Prostate gland (tissue), 2 donors: ENCODE measurements around the gene BAIAP2. TPM values are rescaled to one million over a fixed set of nuclear protein-coding genes. Genes with fewer than 3 reads are reported as not detected.

Experiments used
- DNase-seq: peaks from one replicate; pipeline ENCODE4 v3.0.0-alpha.2; 2019; ENCODE audit warnings: low spot score
- H3K27ac ChIP-seq, 2 donors: fragments of 200-600 bp; sonication (generic); 2 replicates each; pipeline ENCODE4 v1.5.1; 2017 to 2019
- H3K27me3 ChIP-seq: fragments of 200-600 bp; sonication (generic); replicated peaks from 2 replicates; pipeline ENCODE4 v1.5.1; 2019; ENCODE audit not compliant: insufficient read depth
- H3K36me3 ChIP-seq, 2 donors: fragments of 200-600 bp; sonication (generic); 1 replicate in 1 of 2; 2 replicates in 1 of 2; pipeline versions ENCODE4 v1.5.1 to v1.8.1; 2017 to 2019
- H3K4me1 ChIP-seq: fragments of 200-600 bp; sonication (generic); replicated peaks from 2 replicates; pipeline ENCODE4 v1.5.1; 2019
- H3K4me3 ChIP-seq, 2 donors: fragments of 200-600 bp; sonication (generic); 2 replicates each; pipeline ENCODE4 v1.5.1; 2017 to 2019
- H3K9me3 ChIP-seq: fragments of 200-600 bp; sonication (generic); 2 replicates; pipeline ENCODE4 v1.5.1; 2017
- CTCF ChIP-seq, 4 experiments: fragments of 200-600 bp in 2 of 4; fragments of 450-650 bp in 2 of 4; sonication (generic) in 2 of 4; IDR thresholded peaks; 1 replicate in 3 of 4; 2 replicates in 1 of 4; pipeline ENCODE4 v1.5.1; 2016 to 2019; ENCODE audit warnings: antibody characterized with exemption in 4 of 4, mild to moderate bottlenecking in 2 of 4, moderate library complexity in 2 of 4
- POLR2A ChIP-seq: fragments of 450-650 bp; IDR thresholded peaks from one replicate; pipeline ENCODE4 v1.6.1; 2016; ENCODE audit warnings: antibody characterized with exemption, mild to moderate bottlenecking
- POLR2AphosphoS5 ChIP-seq: sonication (generic); formaldehyde crosslinking; IDR thresholded peaks from one replicate; pipeline ENCODE4 v1.6.1; 2017; ENCODE audit warnings: antibody characterized with exemption
- WGBS: methylation state at CpG from one replicate; pipeline ENCODE4 v1.1.5; 2018; 5-methylcytosine and 5-hydroxymethylcytosine counted together
- intact Hi-C: fragments of 100-400 bp; cut with DNase I; formaldehyde crosslinking; loops from one replicate; pipeline ENCODE4 v1.14.2; 2022
- total RNA-seq, 2 donors: library from RNA; depleted of rRNA; stranded (reverse); fragments of >200 nt; gene quantifications; one replicate each; pipeline ENCODE4 v1.1.0, GENCODE V29; 2016

BAIAP2 gene
- total RNA-seq, 2 donors from 2014 or later: 125 to 148 TPM

GRCh38 chr17:81058263-81058871 lies 23.4 kb downstream of the BAIAP2 start:
- peak overlapping the region; percentile 96 to 98 for H3K27ac ChIP-seq
- H3K4me1 ChIP-seq: peaks cover 66% of the 10 kb centered on the region
- no peak overlapping the region for H3K4me3 ChIP-seq
- DNase-seq: no peak
- no peaks in the 10 kb centered on the region for H3K9me3 ChIP-seq
- intact Hi-C loops: loop anchor here (5.0 kb wide), 1 partner anchor 39 kb away; no protein-coding TSS in a partner anchor
- H3K36me3 ChIP-seq: no peaks in the 10 kb centered on the region
- H3K27me3 ChIP-seq: no peaks in the 10 kb centered on the region
- WGBS: 82% methylated on average over 23 of the region's 23 CpGs
- TF ChIP-seq CTCF (IDR thresholded peaks at IDR 0.05) (peak in 1 of 4 experiments; percentile 7), POLR2A (no peak)

GRCh38 chr17:81059026-81059425 lies 24.1 kb downstream of the BAIAP2 start:
- no peak for TF ChIP-seq POLR2A
- no peak for TF ChIP-seq CTCF (IDR thresholded peaks at IDR 0.05)
- TF ChIP-seq POLR2AphosphoS5: no peak
- Histone ChIP-seq H3K36me3 (no peaks in the 10 kb centered on the region), H3K9me3 (no peaks in the 10 kb centered on the region), H3K27ac (peak overlapping the region; percentile 96 to 98), H3K4me1 (peaks cover 70% of the 10 kb centered on the region), H3K4me3 (no peak overlapping the region), H3K27me3 (no peaks in the 10 kb centered on the region)
- DNase-seq: no peak
- intact Hi-C loops: loop anchor here (5.0 kb wide), 1 partner anchor 38 kb away; no protein-coding TSS in a partner anchor
- WGBS: 93% methylated on average over 22 of the region's 23 CpGs

GRCh38 chr17:81060416-81060815 lies 25.5 kb downstream of the BAIAP2 start:
- TF ChIP-seq CTCF (IDR thresholded peaks at IDR 0.05): peak in 1 of 4 experiments; percentile 14
- no peak for TF ChIP-seq POLR2A
- TF ChIP-seq POLR2AphosphoS5: peak; percentile 81
- WGBS: 41% methylated on average over 10 of the region's 10 CpGs
- Histone ChIP-seq H3K4me1 (peaks cover 84% of the 10 kb centered on the region), H3K36me3 (no peaks in the 10 kb centered on the region), H3K27me3 (no peaks in the 10 kb centered on the region), H3K27ac (peak overlapping the region; percentile 96 to 98), H3K9me3 (no peaks in the 10 kb centered on the region), H3K4me3 (no peak overlapping the region)
- intact Hi-C loops: no loop called here
- peak; percentile 81 for DNase-seq

- no peaks in the 10 kb centered on the region for H3K36me3 ChIP-seq
- DNase-seq: no peak
- intact Hi-C loops: no loop called here
- no peak overlapping the region for H3K4me3 ChIP-seq
- TF ChIP-seq POLR2A: no peak
- TF ChIP-seq CTCF (IDR thresholded peaks at IDR 0.05): no peak
- peak; percentile 64 for TF ChIP-seq POLR2AphosphoS5
- 77% methylated on average over 28 of the region's 28 CpGs for WGBS
- peak overlapping the region; percentile 96 to 98 for H3K27ac ChIP-seq
- H3K9me3 ChIP-seq: no peaks in the 10 kb centered on the region
- H3K27me3 ChIP-seq: no peaks in the 10 kb centered on the region
- H3K4me1 ChIP-seq: peaks cover 85% of the 10 kb centered on the region
These were observed 26.2 kb downstream of the BAIAP2 start for GRCh38 chr17:81061027-81061735.
